Fibroblast of lung (primary cell): ENCODE data around the gene MACROD2. TPM values are rescaled to one million over a fixed set of nuclear protein-coding genes. Genes with fewer than 3 reads are reported as not detected.

ENCODE experiments used
- DNase-seq, 2 donors: peaks; one replicate each; pipeline versions ENCODE4 v3.0.0 to v3.0.0-alpha.2; 2010; ENCODE audit warnings: low read depth in 2 of 2
- H2AFZ ChIP-seq: 2 replicates; pipeline ENCODE4 v1.5.1; 2012; ENCODE audit warnings: low read length, control low read depth, inconsistent platforms
- H3K27ac ChIP-seq: 2 replicates; pipeline ENCODE4 v1.5.1; 2011; ENCODE audit warnings: low read length, control low read depth; ENCODE audit not compliant: insufficient read depth
- H3K27me3 ChIP-seq: 2 replicates; pipeline ENCODE4 v1.5.1; 2011; ENCODE audit warnings: mild to moderate bottlenecking, low read length; ENCODE audit not compliant: control insufficient read depth, insufficient read depth
- H3K36me3 ChIP-seq: 2 replicates; pipeline ENCODE4 v1.5.1; 2011; ENCODE audit warnings: low read length; ENCODE audit not compliant: control insufficient read depth, insufficient read depth
- H3K4me1 ChIP-seq: 2 replicates; pipeline ENCODE4 v1.5.1; 2011; ENCODE audit warnings: low read length; ENCODE audit not compliant: control insufficient read depth, insufficient read depth; ENCODE audit errors: extremely low read depth
- H3K4me2 ChIP-seq: 2 replicates; pipeline ENCODE4 v1.5.1; 2011; ENCODE audit warnings: low read length, control low read depth; ENCODE audit not compliant: insufficient read depth; ENCODE audit errors: extremely low read depth
- H3K4me3 ChIP-seq, 4 experiments: fragments of 200-600 bp in 1 of 4; sonication (generic) in 1 of 4; replicated peaks in 1 of 4; 2 replicates each; pipeline ENCODE4 v1.5.1; 2011 to 2016; ENCODE audit warnings: low read length in 4 of 4, low read depth in 3 of 4, mild to moderate bottlenecking in 3 of 4, control low read depth in 2 of 4, inconsistent platforms in 1 of 4, mixed read lengths in 1 of 4; ENCODE audit not compliant: insufficient read depth in 1 of 4; ENCODE audit errors: control extremely low read depth in 1 of 4
- H3K79me2 ChIP-seq: 2 replicates; pipeline ENCODE4 v1.5.1; 2012; ENCODE audit warnings: mild to moderate bottlenecking, low read length, inconsistent platforms; ENCODE audit not compliant: control insufficient read depth, insufficient read depth
- H3K9ac ChIP-seq: 2 replicates; pipeline ENCODE4 v1.5.1; 2011; ENCODE audit warnings: mild to moderate bottlenecking, low read length, control low read depth; ENCODE audit not compliant: insufficient read depth
- H3K9me3 ChIP-seq: 2 replicates; pipeline ENCODE4 v1.5.1; 2012; ENCODE audit warnings: low read depth, low read length; ENCODE audit not compliant: control insufficient read depth, insufficient read depth
- H4K20me1 ChIP-seq: 2 replicates; pipeline ENCODE4 v1.5.1; 2011; ENCODE audit warnings: low read length; ENCODE audit not compliant: control insufficient read depth, insufficient read depth; ENCODE audit errors: extremely low read depth
- EZH2 ChIP-seq: IDR thresholded peaks from 2 replicates; pipeline ENCODE4 v1.5.1; 2012; ENCODE audit warnings: low read length, control low read depth, mild to moderate bottlenecking; ENCODE audit errors: missing control alignments
- polyA plus RNA-seq, 2 donors: library from polyadenylated mRNA; depleted of rRNA in 1 of 2; stranded (reverse) in 1 of 2; unstranded in 1 of 2; fragments of >200 nt; gene quantifications; 2 replicates each; pipeline ENCODE4 v1.2.1, GENCODE V29; 2011 to 2012; ENCODE audit warnings: missing spikeins in 1 of 2
- total RNA-seq: library from RNA; depleted of rRNA; stranded (reverse); fragments of >200 nt; gene quantifications from 2 replicates; pipeline ENCODE4 v1.2.1, GENCODE V29; 2014
- TF ChIP-seq, protein P1 (sequence below), 2 donors: IDR thresholded peaks in 1 of 2; conservative IDR thresholded peaks in 1 of 2; 1 replicate in 1 of 2; 2 replicates in 1 of 2; pipeline ENCODE4 v1.5.1; 2011 to 2012; ENCODE audit warnings: low read length in 2 of 2, control low read depth in 1 of 2, inconsistent platforms in 1 of 2, low read depth in 1 of 2, mild to moderate bottlenecking in 1 of 2

MACROD2 gene
- total and polyA plus RNA-seq, 2 donors (not counting 1 experiment from before 2014, with no cell fraction given): 0.54 to 1.7 TPM

DNA sequence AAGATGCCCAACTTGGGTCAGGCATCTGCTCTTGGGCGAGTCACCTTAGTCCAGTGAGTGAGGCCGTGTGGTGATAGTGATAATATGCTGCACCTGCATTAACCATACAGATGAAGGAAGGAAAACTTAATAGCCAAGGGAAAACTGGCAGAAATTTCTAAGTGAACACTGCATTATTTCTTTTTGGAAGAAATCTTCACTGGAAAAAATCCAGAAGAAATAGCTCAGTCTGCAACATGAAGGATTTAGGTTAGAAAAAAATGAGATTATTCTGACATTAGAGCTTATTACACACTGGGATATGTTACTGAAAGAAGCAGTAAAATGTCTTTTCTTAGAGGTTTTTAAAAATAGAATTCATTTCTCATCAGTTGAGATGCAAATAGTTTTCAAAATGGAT lies 1630.7 kb downstream of the MACROD2 start:
- Histone ChIP-seq H3K9ac (no peak overlapping the region), H4K20me1 (no peaks in the 10 kb centered on the region), H3K9me3 (no peaks in the 10 kb centered on the region), H3K4me2 (no peak overlapping the region), H3K27ac (no peak overlapping the region), H3K4me1 (no peaks in the 10 kb centered on the region), H3K27me3 (no peaks in the 10 kb centered on the region), H2AFZ (no peak overlapping the region), H3K79me2 (no peaks in the 10 kb centered on the region), H3K36me3 (no peaks in the 10 kb centered on the region), H3K4me3 (no peak overlapping the region)
- DNase-seq: no peak
- TF ChIP-seq, protein P1, sequence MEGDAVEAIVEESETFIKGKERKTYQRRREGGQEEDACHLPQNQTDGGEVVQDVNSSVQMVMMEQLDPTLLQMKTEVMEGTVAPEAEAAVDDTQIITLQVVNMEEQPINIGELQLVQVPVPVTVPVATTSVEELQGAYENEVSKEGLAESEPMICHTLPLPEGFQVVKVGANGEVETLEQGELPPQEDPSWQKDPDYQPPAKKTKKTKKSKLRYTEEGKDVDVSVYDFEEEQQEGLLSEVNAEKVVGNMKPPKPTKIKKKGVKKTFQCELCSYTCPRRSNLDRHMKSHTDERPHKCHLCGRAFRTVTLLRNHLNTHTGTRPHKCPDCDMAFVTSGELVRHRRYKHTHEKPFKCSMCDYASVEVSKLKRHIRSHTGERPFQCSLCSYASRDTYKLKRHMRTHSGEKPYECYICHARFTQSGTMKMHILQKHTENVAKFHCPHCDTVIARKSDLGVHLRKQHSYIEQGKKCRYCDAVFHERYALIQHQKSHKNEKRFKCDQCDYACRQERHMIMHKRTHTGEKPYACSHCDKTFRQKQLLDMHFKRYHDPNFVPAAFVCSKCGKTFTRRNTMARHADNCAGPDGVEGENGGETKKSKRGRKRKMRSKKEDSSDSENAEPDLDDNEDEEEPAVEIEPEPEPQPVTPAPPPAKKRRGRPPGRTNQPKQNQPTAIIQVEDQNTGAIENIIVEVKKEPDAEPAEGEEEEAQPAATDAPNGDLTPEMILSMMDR (conservative IDR thresholded peaks at IDR 0.05 in 1 of 2, IDR thresholded peaks at IDR 0.05 in 1 of 2; ENCODE audit: low read depth in 1 of 2, low read length in 2 of 2): no peak
- no peak for TF ChIP-seq EZH2

DNA sequence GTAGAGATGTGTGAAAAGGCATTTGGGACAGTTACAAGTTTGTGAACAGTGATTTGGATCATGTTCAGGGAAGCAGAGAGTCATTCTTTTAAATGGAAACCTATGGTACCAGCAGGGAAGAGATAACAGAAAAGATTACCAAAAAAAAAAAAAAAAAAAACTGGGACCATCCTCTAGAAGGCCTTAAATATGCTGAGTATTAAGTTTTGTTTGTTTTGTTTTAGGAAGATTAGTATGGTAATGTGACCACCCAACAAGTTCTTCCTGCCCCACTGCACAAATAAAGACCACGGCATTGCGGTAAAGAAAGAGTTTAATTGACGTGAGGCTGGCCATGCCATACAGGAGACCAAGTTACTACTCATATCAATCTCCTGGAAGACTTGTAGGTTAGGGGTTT lies 1631.8 kb downstream of the MACROD2 start:
- Histone ChIP-seq H2AFZ (no peak overlapping the region), H3K79me2 (no peaks in the 10 kb centered on the region), H3K4me1 (no peaks in the 10 kb centered on the region), H3K9me3 (no peaks in the 10 kb centered on the region), H3K4me2 (no peak overlapping the region), H3K36me3 (no peaks in the 10 kb centered on the region), H3K27ac (no peak overlapping the region), H3K9ac (no peak overlapping the region), H4K20me1 (no peaks in the 10 kb centered on the region), H3K4me3 (no peak overlapping the region), H3K27me3 (no peaks in the 10 kb centered on the region)
- TF ChIP-seq, protein P1 (conservative IDR thresholded peaks at IDR 0.05 in 1 of 2, IDR thresholded peaks at IDR 0.05 in 1 of 2; ENCODE audit: low read depth in 1 of 2, low read length in 2 of 2): no peak
- no peak for TF ChIP-seq EZH2
- no peak for DNase-seq

DNA sequence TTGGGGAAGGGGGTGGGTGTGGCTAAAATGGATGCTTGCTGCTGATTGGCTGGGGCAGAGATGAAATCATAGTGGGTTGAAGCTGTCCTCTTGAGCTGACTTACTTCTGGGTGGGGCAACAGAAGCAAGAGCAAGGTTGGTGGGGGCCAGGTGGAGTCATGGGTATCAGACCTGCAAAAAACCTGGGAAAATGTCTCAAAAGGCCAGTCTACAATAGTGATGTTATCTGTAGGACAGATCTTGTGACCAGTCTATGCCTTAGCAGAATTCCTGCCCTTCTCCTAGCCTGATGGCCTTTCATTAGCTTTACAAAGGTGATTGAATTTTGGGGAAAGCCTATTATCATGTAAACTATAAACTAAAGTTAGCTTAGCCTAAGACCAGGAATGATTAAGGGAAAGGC lies 1632.2 kb downstream of the MACROD2 start:
- H3K36me3 ChIP-seq: no peaks in the 10 kb centered on the region
- H3K4me2 ChIP-seq: no peak overlapping the region
- no peak overlapping the region for H3K9ac ChIP-seq
- H3K9me3 ChIP-seq: no peaks in the 10 kb centered on the region
- H3K4me3 ChIP-seq: no peak overlapping the region
- no peak overlapping the region for H2AFZ ChIP-seq
- H4K20me1 ChIP-seq: no peaks in the 10 kb centered on the region
- H3K79me2 ChIP-seq: no peaks in the 10 kb centered on the region
- TF ChIP-seq, protein P1 (conservative IDR thresholded peaks at IDR 0.05 in 1 of 2, IDR thresholded peaks at IDR 0.05 in 1 of 2; ENCODE audit: low read depth in 1 of 2, low read length in 2 of 2): no peak
- no peak for TF ChIP-seq EZH2
- H3K4me1 ChIP-seq: no peaks in the 10 kb centered on the region
- no peak for DNase-seq
- H3K27me3 ChIP-seq: no peaks in the 10 kb centered on the region
- H3K27ac ChIP-seq: no peak overlapping the region
